HG03558 (cell line): Measurements from ENCODE around the gene ZNF653.
"Not testable (repeated sequence)": the region's sequence is repeated elsewhere in the genome, so short reads cannot be mapped to it uniquely, and the experiment has no call there.

Experiments
- ATAC-seq: cut with Tn5 transposase; IDR thresholded peaks from one replicate; pipeline ENCODE4 v1.9.1; 2021; ENCODE audit warnings: moderate number of reproducible peaks; ENCODE audit not compliant: unreplicated experiment; ENCODE audit errors: extremely low read depth

The ZNF653 gene

DNA sequence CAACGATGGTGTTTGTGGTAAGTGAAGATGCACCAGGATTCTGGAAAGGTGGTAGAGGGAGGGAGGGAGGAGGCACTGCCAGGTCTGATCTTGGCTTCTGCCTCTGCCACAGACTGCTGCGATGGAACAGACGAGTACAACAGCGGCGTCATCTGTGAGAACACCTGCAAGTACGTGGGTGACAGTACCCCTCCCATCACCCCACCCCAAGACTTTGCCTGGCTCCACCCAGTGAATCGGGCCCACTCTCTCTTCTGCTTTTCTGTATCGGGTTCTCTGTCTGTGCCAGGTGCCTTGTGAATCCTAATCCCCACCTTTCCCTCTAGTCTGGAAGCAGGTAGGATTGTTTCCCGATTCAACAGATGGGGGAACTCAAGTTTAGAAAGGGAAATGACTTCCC is 67.7 kb downstream of the ZNF653 start:
- ATAC-seq, result no peak

- ATAC-seq, result no peak
Measured at GRCh38 chr19:11435833-11436313, 69.8 kb downstream of the ZNF653 start.

- peak; percentile 81 for ATAC-seq
Measured at GRCh38 chr19:11435057-11435832, 70.4 kb downstream of the ZNF653 start, which contains the start of the genes ODAD3 and PRKCSH. Gene ODAD3 (minus strand): TSS chr19:11435121. CDS start chr19:11435016, 105 bp downstream. Gene PRKCSH (plus strand): TSS chr19:11435635. CDS start chr19:11436118, 483 bp downstream.

GRCh38 chr19:11434703-11435056 is 71.0 kb downstream of the ZNF653 start:
- no peak for ATAC-seq

GRCh38 chr19:11433526-11433925 is 72.1 kb downstream of the ZNF653 start:
- not testable (repeated sequence) for ATAC-seq
